ENCODE measurements around the gene DIPK1B.
"Not testable (repeated sequence)": the region's sequence is repeated elsewhere in the genome, so short reads cannot be mapped to it uniquely, and the experiment has no call there.

GRCh38 chr9:136704741-136705140 is 7.6 kb upstream of the DIPK1B start:
- TF ChIP-seq POLR2AphosphoS5, CTCF (IDR thresholded peaks at IDR 0.05): not testable (repeated sequence)
